Endothelial cell of umbilical vein (primary cell): ENCODE measurements around the gene ARG2. TPM values are rescaled to one million over a fixed set of nuclear protein-coding genes. Genes with fewer than 3 reads are reported as not detected.

Experiments used
- BruUV-seq: library from RNA; stranded (reverse); fragments of 400-500 nt; replicated peaks from 2 replicates; lab custom pipeline; 2021; lab: Mats Ljungman, UMichigan
- CTCF ChIA-PET: fragments of 300-600, 350-600 bp; sonication (Branson Sonifier 250); formaldehyde crosslinking; loops from one replicate; lab custom pipeline; 2021; ENCODE audit warnings: antibody characterized with exemption, inconsistent platforms; lab: Charles Lee
- POLR2A ChIA-PET: fragments of 300-600, 350-600 bp; sonication (Branson Sonifier 250); formaldehyde crosslinking; loops from one replicate; lab custom pipeline; 2021; ENCODE audit warnings: antibody characterized with exemption, inconsistent platforms; lab: Charles Lee
- DNase-seq: peaks from one replicate; pipeline ENCODE4 v3.0.0-alpha.2; 2011; ENCODE audit warnings: low read depth, low spot score
- FAIRE-seq: peaks from 2 replicates; lab custom pipeline; 2011; peaks lifted over from hg19 to GRCh38; lab: Jason Lieb, UNC
- H2AFZ ChIP-seq: 2 replicates; pipeline ENCODE4 v1.6.0; 2012; ENCODE audit warnings: low read depth, low read length, control low read depth, inconsistent platforms
- H3K27ac ChIP-seq: 2 replicates; pipeline ENCODE4 v1.5.1; 2011; ENCODE audit warnings: low read depth, mild to moderate bottlenecking, control low read depth, low read length, moderate library complexity; ENCODE audit not compliant: insufficient read depth
- H3K27me3 ChIP-seq, 2 experiments: 2 replicates each; pipeline versions ENCODE4 v1.6.0 to v1.6.1; 2011; ENCODE audit warnings: low read length in 2 of 2, mixed read lengths in 1 of 2; ENCODE audit not compliant: control insufficient read depth in 2 of 2, insufficient read depth in 2 of 2
- H3K36me3 ChIP-seq, 2 experiments: 2 replicates in 1 of 2; 3 replicates in 1 of 2; pipeline ENCODE4 v1.5.1; 2011; ENCODE audit warnings: low read length in 2 of 2, mild to moderate bottlenecking in 1 of 2, moderate library complexity in 1 of 2; ENCODE audit not compliant: control insufficient read depth in 2 of 2, insufficient read depth in 2 of 2; ENCODE audit errors: extremely low read depth in 1 of 2
- H3K4me1 ChIP-seq: 3 replicates; pipeline ENCODE4 v1.5.1; 2011; ENCODE audit warnings: mild to moderate bottlenecking, low read length; ENCODE audit not compliant: control insufficient read depth, insufficient read depth; ENCODE audit errors: extremely low read depth
- H3K4me2 ChIP-seq: 2 replicates; pipeline ENCODE4 v1.6.1; 2011; ENCODE audit warnings: low read length, control low read depth, mixed read lengths; ENCODE audit not compliant: insufficient read depth
- H3K4me3 ChIP-seq, 3 experiments: fragments of 200-600 bp in 1 of 3; sonication (generic), shearing (Covaris generic) in 1 of 3; replicated peaks in 1 of 3; 2 replicates each; pipeline ENCODE4 v1.5.1; 2011 to 2016; ENCODE audit warnings: control low read depth in 3 of 3, low read length in 3 of 3, mild to moderate bottlenecking in 2 of 3, inconsistent platforms in 1 of 3, low read depth in 1 of 3, moderate library complexity in 1 of 3; ENCODE audit not compliant: insufficient read depth in 1 of 3
- H3K79me2 ChIP-seq: 2 replicates; pipeline ENCODE4 v1.6.0; 2012; ENCODE audit warnings: low read length, inconsistent platforms; ENCODE audit not compliant: control insufficient read depth, insufficient read depth
- H3K9ac ChIP-seq: replicated peaks from 2 replicates; pipeline ENCODE3; 2011; ENCODE audit warnings: low read length, control low read depth; ENCODE audit not compliant: insufficient read depth; ENCODE audit errors: extremely low read depth
- H3K9me1 ChIP-seq: replicated peaks from 3 replicates; pipeline ENCODE4 v1.6.0; 2011; ENCODE audit warnings: mild to moderate bottlenecking, low read length; ENCODE audit not compliant: control insufficient read depth, insufficient read depth; ENCODE audit errors: extremely low read depth
- H3K9me3 ChIP-seq: replicated peaks from 2 replicates; pipeline ENCODE4 v1.5.1; 2012; ENCODE audit warnings: low read length, inconsistent platforms; ENCODE audit not compliant: control insufficient read depth, insufficient read depth
- H4K20me1 ChIP-seq: replicated peaks from 2 replicates; pipeline ENCODE3; 2011; ENCODE audit warnings: mild to moderate bottlenecking, low read length; ENCODE audit not compliant: control insufficient read depth, insufficient read depth; ENCODE audit errors: extremely low read depth
- CTCF ChIP-seq, 2 donors: IDR thresholded peaks; 1 replicate in 1 of 2; 2 replicates in 1 of 2; pipeline ENCODE4 v1.5.1; 2011; ENCODE audit warnings: low read length in 2 of 2, mild to moderate bottlenecking in 2 of 2, moderate library complexity in 2 of 2, control low read depth in 1 of 2, inconsistent platforms in 1 of 2, low read depth in 1 of 2; ENCODE audit not compliant: insufficient read depth in 1 of 2; ENCODE audit errors: extremely low read depth in 1 of 2
- EZH2 ChIP-seq: IDR thresholded peaks from 2 replicates; pipeline ENCODE4 v1.6.1; 2012; ENCODE audit warnings: borderline replicate concordance, low read depth, mild to moderate bottlenecking, moderate library complexity, low read length, inconsistent platforms; ENCODE audit not compliant: severe bottlenecking
- FOS ChIP-seq: IDR thresholded peaks from 2 replicates; pipeline ENCODE4 v1.6.1; 2011; ENCODE audit warnings: mild to moderate bottlenecking, low read length, moderate library complexity, borderline replicate concordance; ENCODE audit not compliant: insufficient read depth
- GATA2 ChIP-seq: IDR thresholded peaks from 2 replicates; pipeline ENCODE4 v1.7.0; 2011; ENCODE audit warnings: low read depth, mild to moderate bottlenecking, moderate library complexity, mixed read lengths, low read length; ENCODE audit not compliant: insufficient read length, insufficient read depth
- JUN ChIP-seq: IDR thresholded peaks from 2 replicates; pipeline ENCODE4 v1.6.1; 2011; ENCODE audit warnings: borderline replicate concordance, low read depth; ENCODE audit not compliant: insufficient read length, insufficient read depth
- MYC ChIP-seq: IDR thresholded peaks from one replicate; pipeline ENCODE4 v1.6.1; 2011; ENCODE audit warnings: mild to moderate bottlenecking, low read depth, low read length
- POLR2A ChIP-seq: IDR thresholded peaks from 2 replicates; pipeline ENCODE4 v1.6.1; 2012; ENCODE audit warnings: low read depth, mild to moderate bottlenecking, control low read depth, low read length
- dilution Hi-C: fragments of 300-500 bp; cut with MboI; formaldehyde crosslinking; loops from one replicate; pipeline ENCODE4 v1.15.0; 2019; ENCODE audit warnings: low sequenced_read_pairs; ENCODE audit not compliant: extremely low pct_ligation_motif_present
- intact Hi-C: fragments of 100-400 bp; cut with micrococcal nuclease; formaldehyde crosslinking; loops from one replicate; pipeline ENCODE4 v1.10.0; 2022
- polyA plus RNA-seq, 4 experiments: library from polyadenylated mRNA; depleted of rRNA in 3 of 4; stranded (reverse) in 3 of 4; unstranded in 1 of 4; fragments of >200 nt; gene quantifications; 2 replicates each; pipeline versions ENCODE4 v1.2.1 to v1.2.3, GENCODE V29; 2011 to 2012; ENCODE audit warnings: missing spikeins in 1 of 4
- total RNA-seq: library from RNA; stranded (reverse); gene quantifications from 2 replicates; pipeline ENCODE4 v1.2.3, GENCODE V29; 2021
- TF ChIP-seq, protein P1 (sequence below): IDR thresholded peaks from 2 replicates; pipeline ENCODE4 v1.6.1; 2011; ENCODE audit not compliant: insufficient read depth, insufficient read length

Gene ARG2
- total and polyA plus RNA-seq, 2 donors (not counting 3 experiments of a cell fraction or from before 2014, with no cell fraction given): 16.6 to 22.5 TPM

GRCh38 chr14:67663633-67664032 lies 43.9 kb downstream of the ARG2 start:
- H3K27me3 ChIP-seq: no peaks in the 10 kb centered on the region
- H3K9me1 ChIP-seq: no peaks in the 10 kb centered on the region
- ChIA-PET CTCF (interaction anchor here (0.9 to 15.5 kb wide), 6 partner anchors 41 to 137 kb away, joined by 3 to 437 read pairs (median 6); partner anchors contain the start of gene ARG2), POLR2A (interaction anchor here (1.5 kb wide), 1 partner anchor 64 kb away, joined by 3 read pairs; the partner anchor contains the start of gene PIGH)
- BruUV-seq: no TSS peak
- FAIRE-seq: no peak
- dilution Hi-C loops: no loop called here
- peaks cover 31% of the 10 kb centered on the region for H3K79me2 ChIP-seq
- H4K20me1 ChIP-seq: peaks cover 4% of the 10 kb centered on the region
- no peak overlapping the region for H2AFZ ChIP-seq
- peaks cover 0 to 2% of the 10 kb centered on the region in 2 experiments for H3K36me3 ChIP-seq
- no peak for TF ChIP-seq POLR2A
- no peak for TF ChIP-seq EZH2
- TF ChIP-seq CTCF (IDR thresholded peaks at IDR 0.05; ENCODE audit: extremely low read depth in 1 of 2, insufficient read depth in 1 of 2, low read depth in 1 of 2, low read length in 2 of 2): no peak
- TF ChIP-seq, protein P1, sequence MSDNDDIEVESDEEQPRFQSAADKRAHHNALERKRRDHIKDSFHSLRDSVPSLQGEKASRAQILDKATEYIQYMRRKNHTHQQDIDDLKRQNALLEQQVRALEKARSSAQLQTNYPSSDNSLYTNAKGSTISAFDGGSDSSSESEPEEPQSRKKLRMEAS: no peak
- no peak for TF ChIP-seq MYC
- TF ChIP-seq JUN: no peak
- no peak for TF ChIP-seq FOS
- TF ChIP-seq GATA2: no peak
- DNase-seq: no peak
- H3K4me1 ChIP-seq: no peaks in the 10 kb centered on the region
- H3K4me2 ChIP-seq: no peak overlapping the region
- H3K9ac ChIP-seq: no peak overlapping the region
- H3K4me3 ChIP-seq: no peak overlapping the region
- intact Hi-C loops: no loop called here
- H3K9me3 ChIP-seq: no peaks in the 10 kb centered on the region
- no peak overlapping the region for H3K27ac ChIP-seq
